ENCODE data around the gene FUT1.

DNA sequence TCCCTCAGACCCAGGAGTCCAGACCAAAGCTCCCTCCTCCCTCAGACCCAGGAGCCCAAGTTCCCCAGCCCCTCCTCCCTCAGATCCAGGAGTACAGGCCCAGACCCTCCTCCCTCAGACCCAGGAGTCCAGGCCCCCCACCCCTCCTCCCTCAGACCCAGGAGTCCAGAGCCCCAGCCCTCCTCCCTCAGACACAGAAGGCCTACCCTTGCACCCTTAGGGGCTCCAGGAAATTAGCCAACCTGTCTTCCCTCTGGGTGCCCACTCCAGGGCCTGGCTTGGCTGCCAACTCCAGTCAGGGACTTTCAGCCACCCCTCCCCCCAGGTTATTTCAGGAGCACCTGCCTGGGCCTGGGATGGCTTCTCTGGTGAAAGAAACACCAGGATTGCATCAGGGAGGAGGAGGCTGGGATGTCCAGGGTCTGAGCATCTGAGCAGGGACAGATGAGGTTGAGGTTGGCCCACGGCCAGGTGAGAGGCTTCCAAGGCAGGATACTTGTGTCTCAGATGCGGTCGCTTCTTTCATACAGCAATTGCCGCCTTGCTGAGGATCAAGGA, 2.7 kb upstream of the FUT1 start, which contains the start of gene FGF21:
- no peak for TF ChIP-seq GATA2 (IDR thresholded peaks at IDR 0.05; ENCODE audit: low read depth, low read length)
- TF ChIP-seq GATA3 (IDR thresholded peaks at IDR 0.05; ENCODE audit: low read depth, low read length), result no peak

All from SH-SY5Y (cell line).